ENCODE data around the gene TUBGCP2. TPM values are rescaled to one million over a fixed set of nuclear protein-coding genes. Genes with fewer than 3 reads are reported as not detected.

TUBGCP2 gene
- total and polyA plus RNA-seq, 2 of the 13 experiments (the other 11 are each of a cell fraction or from before 2014, with no cell fraction given) = 21.3 to 34.5 TPM

DNA sequence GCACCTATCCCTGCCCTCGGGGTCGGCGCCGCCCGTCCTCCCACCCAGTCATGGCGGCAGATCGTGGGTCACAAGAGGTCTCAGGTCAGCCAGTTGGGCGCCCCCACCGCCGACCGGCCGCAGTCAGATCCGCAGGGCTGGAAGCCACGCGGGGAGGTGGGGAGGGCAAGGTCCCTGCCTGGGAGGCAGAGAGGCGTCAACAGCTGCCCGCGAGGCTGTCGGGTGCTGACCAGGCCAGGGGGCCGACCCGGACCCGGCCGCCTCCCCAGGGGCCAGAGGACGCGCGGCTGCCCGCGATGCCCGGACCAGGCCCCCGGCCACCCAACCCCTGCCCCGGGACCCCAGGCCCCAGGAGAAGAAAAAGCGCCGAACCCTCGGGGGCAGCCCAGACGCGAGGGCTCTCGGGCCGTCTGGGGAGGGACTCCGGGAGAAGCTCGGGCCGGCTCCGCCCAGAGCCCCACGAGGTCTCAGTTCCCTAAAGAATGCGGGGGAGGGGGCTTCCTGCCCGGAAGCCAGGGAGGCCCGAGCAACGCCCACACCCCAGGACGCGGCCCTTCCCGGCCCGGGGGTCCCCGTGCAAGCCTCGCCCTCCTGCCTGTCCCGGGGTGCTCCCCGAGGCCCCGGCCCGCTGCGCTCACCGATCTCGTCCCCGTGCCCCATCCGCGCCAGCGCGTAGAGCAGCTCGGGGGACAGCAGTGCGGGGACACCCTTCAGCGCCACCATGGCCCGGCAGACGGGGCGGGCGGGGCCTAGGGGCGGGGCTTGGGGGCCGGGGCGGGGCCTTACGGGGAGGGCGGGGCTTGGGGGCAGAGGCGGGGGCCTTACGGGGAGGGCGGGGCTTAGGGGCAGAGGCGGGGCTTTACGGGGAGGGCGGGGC is 48.9 kb upstream of the TUBGCP2 start, which contains the start of gene FUOM:
TSS of gene FUOM (minus strand) at position 735 of the 877 bp plus-strand sequence. CDS start at position 723, 12 bp downstream.
- Histone ChIP-seq H3K79me2 (ENCODE audit: insufficient read depth, low read length) (peaks cover 12% of the 10 kb centered on the region), H3K9me3 (ENCODE audit: low read length) (no peaks in the 10 kb centered on the region), H3K36me3 (replicated peaks in 1 of 2; ENCODE audit: control insufficient read depth in 1 of 2, insufficient read depth in 2 of 2, low read length in 2 of 2) (peaks cover 6 to 23% of the 10 kb centered on the region in 2 experiments; a peak in 4 of 5 replicates), H3K4me1 (ENCODE audit: insufficient read depth, low read length) (peaks cover 38% of the 10 kb centered on the region), H2AFZ (ENCODE audit: low read length) (no peak within 1 kb of the TSS), H3K4me3 (replicated peaks in 1 of 3; ENCODE audit: insufficient read depth in 1 of 3, low read depth in 2 of 3, low read length in 3 of 3) (peak within 1 kb of the TSS; percentile 72 to 90 (median 86)), H3K4me2 (ENCODE audit: low read depth, low read length) (peak within 1 kb of the TSS; percentile 98), H3K27ac (ENCODE audit: extremely low read length, insufficient read depth, low read length) (peak within 1 kb of the TSS; percentile 93), H4K20me1 (ENCODE audit: insufficient read depth, low read length) (peaks cover 11% of the 10 kb centered on the region; the same call in 1 of the 2 replicates), H3K9ac (ENCODE audit: insufficient read depth, low read depth, low read length) (peak within 1 kb of the TSS; percentile 92), H3K27me3 (ENCODE audit: control insufficient read depth in 1 of 2, insufficient read depth in 2 of 2, low read length in 2 of 2) (no peaks in the 10 kb centered on the region)
- DNase-seq (ENCODE audit: low spot score) (peak; percentile 79), FAIRE-seq (no peak), ATAC-seq (peak; percentile 65)
- intact Hi-C loops (cut with micrococcal nuclease; ENCODE audit: unreplicated experiment) = loop anchor here (2.0 kb wide), 1 partner anchor 15 kb away; the partner anchor contains the start of gene ECHS1
- 0% methylated on average over 5 of the region's 83 CpGs for WGBS (ENCODE audit: low lambda C conversion rate)
- BruUV-seq (replicated peaks) = no TSS peak
- CTCF ChIA-PET (ENCODE audit: low intra/inter-chr PET ratio, low total read pairs) = no interaction called here
- POLR2A ChIA-PET = interaction anchor here (0.6 to 5.8 kb wide), 13 partner anchors 10 to 198 kb away, joined by 3 to 124 read pairs (median 12); partner anchors contain the start of genes ECHS1, MTG1, PAOX and PRAP1
- in situ Hi-C loops (cut with HindIII; ENCODE audit: extremely low pct_ligation_motif_present, low pct_unique_long_range_greater_than_20kb) = no loop called here
- TF ChIP-seq MEIS2 (CRISPR knock-in tag; IDR thresholded peaks at IDR 0.05) = no peak
- TF ChIP-seq RXRB (CRISPR knock-in tag; IDR thresholded peaks at IDR 0.05; ENCODE audit: borderline replicate concordance) = 0 out of 2 replicates have a peak, but pooled peaks have one; percentile 10
- no peak for TF ChIP-seq ZMYM4 (CRISPR knock-in tag; IDR thresholded peaks at IDR 0.05)
- TF ChIP-seq MTF2 (CRISPR knock-in tag; IDR thresholded peaks at IDR 0.05; ENCODE audit: borderline replicate concordance) = no peak
- no peak for TF ChIP-seq SIX1 (CRISPR knock-in tag; IDR thresholded peaks at IDR 0.05; ENCODE audit: borderline replicate concordance)
- TF ChIP-seq, protein P1, sequence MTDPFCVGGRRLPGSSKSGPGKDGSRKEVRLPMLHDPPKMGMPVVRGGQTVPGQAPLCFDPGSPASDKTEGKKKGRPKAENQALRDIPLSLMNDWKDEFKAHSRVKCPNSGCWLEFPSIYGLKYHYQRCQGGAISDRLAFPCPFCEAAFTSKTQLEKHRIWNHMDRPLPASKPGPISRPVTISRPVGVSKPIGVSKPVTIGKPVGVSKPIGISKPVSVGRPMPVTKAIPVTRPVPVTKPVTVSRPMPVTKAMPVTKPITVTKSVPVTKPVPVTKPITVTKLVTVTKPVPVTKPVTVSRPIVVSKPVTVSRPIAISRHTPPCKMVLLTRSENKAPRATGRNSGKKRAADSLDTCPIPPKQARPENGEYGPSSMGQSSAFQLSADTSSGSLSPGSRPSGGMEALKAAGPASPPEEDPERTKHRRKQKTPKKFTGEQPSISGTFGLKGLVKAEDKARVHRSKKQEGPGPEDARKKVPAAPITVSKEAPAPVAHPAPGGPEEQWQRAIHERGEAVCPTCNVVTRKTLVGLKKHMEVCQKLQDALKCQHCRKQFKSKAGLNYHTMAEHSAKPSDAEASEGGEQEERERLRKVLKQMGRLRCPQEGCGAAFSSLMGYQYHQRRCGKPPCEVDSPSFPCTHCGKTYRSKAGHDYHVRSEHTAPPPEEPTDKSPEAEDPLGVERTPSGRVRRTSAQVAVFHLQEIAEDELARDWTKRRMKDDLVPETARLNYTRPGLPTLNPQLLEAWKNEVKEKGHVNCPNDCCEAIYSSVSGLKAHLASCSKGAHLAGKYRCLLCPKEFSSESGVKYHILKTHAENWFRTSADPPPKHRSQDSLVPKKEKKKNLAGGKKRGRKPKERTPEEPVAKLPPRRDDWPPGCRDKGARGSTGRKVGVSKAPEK (CRISPR knock-in tag; IDR thresholded peaks at IDR 0.05; ENCODE audit: borderline replicate concordance) = no peak
- peak; percentile 86 for TF ChIP-seq RBFOX2 (IDR thresholded peaks at IDR 0.05; ENCODE audit: low read depth, low read length)
- TF ChIP-seq ISX (CRISPR knock-in tag; conservative IDR thresholded peaks at IDR 0.05) = 0 out of 2 replicates have a peak, but pooled peaks have one; percentile 2
- TF ChIP-seq, protein P2, sequence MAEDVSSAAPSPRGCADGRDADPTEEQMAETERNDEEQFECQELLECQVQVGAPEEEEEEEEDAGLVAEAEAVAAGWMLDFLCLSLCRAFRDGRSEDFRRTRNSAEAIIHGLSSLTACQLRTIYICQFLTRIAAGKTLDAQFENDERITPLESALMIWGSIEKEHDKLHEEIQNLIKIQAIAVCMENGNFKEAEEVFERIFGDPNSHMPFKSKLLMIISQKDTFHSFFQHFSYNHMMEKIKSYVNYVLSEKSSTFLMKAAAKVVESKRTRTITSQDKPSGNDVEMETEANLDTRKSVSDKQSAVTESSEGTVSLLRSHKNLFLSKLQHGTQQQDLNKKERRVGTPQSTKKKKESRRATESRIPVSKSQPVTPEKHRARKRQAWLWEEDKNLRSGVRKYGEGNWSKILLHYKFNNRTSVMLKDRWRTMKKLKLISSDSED (CRISPR knock-in tag; IDR thresholded peaks at IDR 0.05) = no peak
- TF ChIP-seq TAF1 (CRISPR knock-in tag; IDR thresholded peaks at IDR 0.05) = peak; percentile 76
- no peak for TF ChIP-seq EEA1 (CRISPR knock-in tag; IDR thresholded peaks at IDR 0.05; ENCODE audit: borderline replicate concordance)
- no peak for TF ChIP-seq ZNF878 (CRISPR knock-in tag; IDR thresholded peaks at IDR 0.05)
- no peak for TF ChIP-seq SRSF1 (optimal IDR thresholded peaks at IDR 0.05; ENCODE audit: low read depth, low read length)
- no peak for TF ChIP-seq ZNF614 (CRISPR knock-in tag; IDR thresholded peaks at IDR 0.05; ENCODE audit: borderline replicate concordance)
- TF ChIP-seq, protein P3, sequence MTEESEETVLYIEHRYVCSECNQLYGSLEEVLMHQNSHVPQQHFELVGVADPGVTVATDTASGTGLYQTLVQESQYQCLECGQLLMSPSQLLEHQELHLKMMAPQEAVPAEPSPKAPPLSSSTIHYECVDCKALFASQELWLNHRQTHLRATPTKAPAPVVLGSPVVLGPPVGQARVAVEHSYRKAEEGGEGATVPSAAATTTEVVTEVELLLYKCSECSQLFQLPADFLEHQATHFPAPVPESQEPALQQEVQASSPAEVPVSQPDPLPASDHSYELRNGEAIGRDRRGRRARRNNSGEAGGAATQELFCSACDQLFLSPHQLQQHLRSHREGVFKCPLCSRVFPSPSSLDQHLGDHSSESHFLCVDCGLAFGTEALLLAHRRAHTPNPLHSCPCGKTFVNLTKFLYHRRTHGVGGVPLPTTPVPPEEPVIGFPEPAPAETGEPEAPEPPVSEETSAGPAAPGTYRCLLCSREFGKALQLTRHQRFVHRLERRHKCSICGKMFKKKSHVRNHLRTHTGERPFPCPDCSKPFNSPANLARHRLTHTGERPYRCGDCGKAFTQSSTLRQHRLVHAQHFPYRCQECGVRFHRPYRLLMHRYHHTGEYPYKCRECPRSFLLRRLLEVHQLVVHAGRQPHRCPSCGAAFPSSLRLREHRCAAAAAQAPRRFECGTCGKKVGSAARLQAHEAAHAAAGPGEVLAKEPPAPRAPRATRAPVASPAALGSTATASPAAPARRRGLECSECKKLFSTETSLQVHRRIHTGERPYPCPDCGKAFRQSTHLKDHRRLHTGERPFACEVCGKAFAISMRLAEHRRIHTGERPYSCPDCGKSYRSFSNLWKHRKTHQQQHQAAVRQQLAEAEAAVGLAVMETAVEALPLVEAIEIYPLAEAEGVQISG (CRISPR knock-in tag; IDR thresholded peaks at IDR 0.05) = no peak; the same call in 1 of the 2 replicates
- no peak for TF ChIP-seq ZNF3 (CRISPR knock-in tag; IDR thresholded peaks at IDR 0.05)
- TF ChIP-seq ZNF607 (CRISPR knock-in tag; IDR thresholded peaks at IDR 0.05; ENCODE audit: borderline replicate concordance) = peak; percentile 55; the same call in 1 of the 2 replicates
